SK-N-MC (cell line): ENCODE data around the gene PDZD7.

Experiments used
- DNase-seq: peaks from one replicate; pipeline ENCODE4 v3.0.0-alpha.2; 2011; ENCODE audit warnings: low read depth, low spot score
- H3K27ac ChIP-seq: fragments of 200-600 bp; sonication (generic); 2 replicates; pipeline ENCODE4 v1.5.1; 2016; ENCODE audit warnings: mixed run types
- H3K36me3 ChIP-seq: fragments of 200-600 bp; sonication (generic); 2 replicates; pipeline ENCODE4 v1.6.1; 2017; ENCODE audit warnings: antibody characterized with exemption, low read length, mixed read lengths; ENCODE audit not compliant: insufficient read depth
- H3K4me3 ChIP-seq: fragments of 200-600 bp; sonication (generic); 2 replicates; pipeline ENCODE4 v1.5.1; 2016
- H3K9ac ChIP-seq: fragments of 200-600 bp; sonication (generic); 2 replicates; pipeline ENCODE4 v1.8.0; 2017; ENCODE audit warnings: mixed run types, mixed read lengths; ENCODE audit not compliant: insufficient read length
- H3K9me3 ChIP-seq: fragments of 200-600 bp; sonication (generic); 2 replicates; pipeline ENCODE4 v1.6.1; 2017; ENCODE audit warnings: low read depth, mild to moderate bottlenecking, antibody characterized with exemption, low read length, moderate library complexity, mixed read lengths
- EZH2 ChIP-seq: fragments of 200-600 bp; sonication (generic); IDR thresholded peaks from one replicate; pipeline ENCODE4 v1.6.1; 2017; ENCODE audit warnings: antibody characterized with exemption
- FOXP2 ChIP-seq: optimal IDR thresholded peaks from 2 replicates; pipeline ENCODE3; 2011; ENCODE audit warnings: mild to moderate bottlenecking, moderate library complexity; ENCODE audit not compliant: insufficient read depth; ENCODE audit errors: extremely low read length, control extremely low read depth
- POLR2AphosphoS5 ChIP-seq: IDR thresholded peaks from 2 replicates; pipeline ENCODE4 v1.6.1; 2012; ENCODE audit warnings: mild to moderate bottlenecking, low read depth, low read length, borderline replicate concordance

PDZD7 gene

DNA sequence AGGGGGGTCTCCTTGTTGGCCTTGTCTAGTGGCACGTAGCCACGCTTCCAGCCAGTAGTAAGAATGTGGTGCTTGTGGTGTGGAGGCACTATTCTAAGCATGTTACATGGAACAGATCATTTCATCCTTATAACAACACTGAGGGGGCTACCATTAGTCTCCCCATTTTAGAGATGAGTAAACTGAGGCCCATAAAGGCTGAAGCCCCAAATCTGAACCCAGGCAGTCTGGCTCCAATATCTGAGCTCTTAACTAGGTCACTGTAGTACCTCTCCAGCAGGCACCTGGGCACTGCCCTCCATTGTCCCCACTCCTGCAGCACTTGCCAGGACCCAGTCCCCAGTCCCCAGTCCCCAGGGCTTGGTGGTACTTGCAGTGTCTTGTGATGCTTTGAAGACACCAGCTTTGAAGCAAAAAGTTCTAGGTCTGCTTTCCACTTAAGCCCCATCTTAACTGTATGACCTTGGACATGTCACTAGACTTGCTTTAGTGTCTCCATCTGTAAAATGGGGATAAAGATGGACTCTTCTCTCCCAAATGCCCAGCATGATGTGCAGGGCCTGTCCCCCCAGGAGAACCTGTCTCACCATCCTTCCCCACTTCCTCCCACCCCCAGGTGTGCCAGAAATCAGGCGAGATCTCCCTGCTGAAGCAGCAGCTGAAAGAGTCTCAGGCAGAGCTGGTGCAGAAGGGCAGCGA, 24.9 kb downstream of the PDZD7 start:
- H3K27ac ChIP-seq, result no peak overlapping the region
- no peak overlapping the region for H3K9ac ChIP-seq
- H3K4me3 ChIP-seq, result no peak overlapping the region
- peaks cover 6% of the 10 kb centered on the region; the same call in 1 of the 2 replicates for H3K36me3 ChIP-seq
- no peak for DNase-seq
- TF ChIP-seq FOXP2 (no peak), POLR2AphosphoS5 (no peak)
- no peaks in the 10 kb centered on the region for H3K9me3 ChIP-seq

GRCh38 chr10:101005361-101005760, 25.6 kb downstream of the PDZD7 start:
- no peak overlapping the region for H3K9ac ChIP-seq
- no peak overlapping the region for H3K4me3 ChIP-seq
- H3K27ac ChIP-seq, result no peak overlapping the region
- no peak for TF ChIP-seq FOXP2
- TF ChIP-seq POLR2AphosphoS5, result no peak
- no peak for TF ChIP-seq EZH2
- no peak for DNase-seq
- peaks cover 6% of the 10 kb centered on the region; the same call in 1 of the 2 replicates for H3K36me3 ChIP-seq
- no peaks in the 10 kb centered on the region for H3K9me3 ChIP-seq

DNA sequence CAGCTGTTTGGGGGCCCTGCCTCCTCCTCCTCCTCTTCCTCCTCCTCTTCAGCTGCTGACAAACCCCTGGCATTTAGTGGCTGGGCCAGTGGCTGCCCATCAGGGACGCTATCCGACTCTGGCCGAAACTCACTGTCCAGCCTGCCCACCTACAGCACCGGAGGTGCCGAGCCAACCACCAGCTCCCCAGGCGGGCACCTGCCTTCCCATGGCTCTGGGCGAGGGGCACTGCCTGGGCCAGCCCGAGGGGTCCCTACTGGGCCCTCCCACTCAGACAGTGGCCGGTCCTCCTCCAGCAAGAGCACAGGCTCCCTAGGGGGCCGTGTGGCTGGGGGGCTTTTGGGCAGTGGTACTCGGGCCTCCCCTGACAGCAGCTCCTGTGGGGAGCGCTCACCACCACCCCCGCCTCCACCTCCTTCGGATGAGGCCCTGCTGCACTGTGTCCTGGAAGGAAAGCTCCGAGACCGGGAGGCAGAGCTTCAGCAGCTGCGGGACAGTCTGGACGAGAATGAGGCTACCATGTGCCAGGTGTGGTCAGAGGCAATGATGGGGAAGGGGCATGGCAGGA, 27.2 kb downstream of the PDZD7 start:
- peaks cover 6% of the 10 kb centered on the region; the same call in 1 of the 2 replicates for H3K36me3 ChIP-seq
- no peak overlapping the region for H3K9ac ChIP-seq
- H3K9me3 ChIP-seq, result no peaks in the 10 kb centered on the region
- no peak for DNase-seq
- TF ChIP-seq EZH2 (no peak), FOXP2 (no peak), POLR2AphosphoS5 (no peak)
- H3K27ac ChIP-seq, result no peak overlapping the region
- no peak overlapping the region for H3K4me3 ChIP-seq

DNA sequence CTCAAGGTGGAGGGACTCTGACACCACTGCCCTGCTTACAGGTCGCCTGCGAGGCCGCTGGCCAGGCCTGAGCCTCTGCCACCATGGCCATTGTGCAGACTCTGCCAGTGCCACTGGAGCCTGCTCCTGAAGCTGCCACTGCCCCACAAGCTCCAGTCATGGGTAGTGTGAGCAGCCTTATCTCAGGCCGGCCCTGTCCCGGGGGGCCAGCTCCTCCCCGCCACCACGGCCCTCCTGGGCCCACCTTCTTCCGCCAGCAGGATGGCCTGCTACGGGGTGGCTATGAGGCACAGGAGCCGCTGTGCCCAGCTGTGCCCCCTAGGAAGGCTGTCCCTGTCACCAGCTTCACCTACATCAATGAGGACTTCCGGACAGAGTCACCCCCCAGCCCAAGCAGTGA, 28.5 kb downstream of the PDZD7 start:
- Histone ChIP-seq H3K9ac (no peak overlapping the region), H3K27ac (no peak overlapping the region), H3K36me3 (peaks cover 6% of the 10 kb centered on the region; the same call in 1 of the 2 replicates), H3K9me3 (no peaks in the 10 kb centered on the region), H3K4me3 (no peak overlapping the region)
- TF ChIP-seq FOXP2 (no peak), POLR2AphosphoS5 (no peak), EZH2 (no peak)
- DNase-seq, result no peak

GRCh38 chr10:101001659-101002035, 29.3 kb downstream of the PDZD7 start:
- TF ChIP-seq EZH2, result no peak
- TF ChIP-seq FOXP2, result no peak
- no peak for TF ChIP-seq POLR2AphosphoS5
- no peak overlapping the region for H3K4me3 ChIP-seq
- no peak for DNase-seq
- H3K27ac ChIP-seq, result no peak overlapping the region
- H3K9me3 ChIP-seq, result no peaks in the 10 kb centered on the region
- H3K36me3 ChIP-seq, result peaks cover 6% of the 10 kb centered on the region; the same call in 1 of the 2 replicates
- H3K9ac ChIP-seq, result no peak overlapping the region

- peak overlapping the region; percentile 86 for H3K9ac ChIP-seq
- H3K36me3 ChIP-seq, result peaks cover 6% of the 10 kb centered on the region; the same call in 1 of the 2 replicates
- H3K27ac ChIP-seq, result no peak overlapping the region
- TF ChIP-seq FOXP2 (no peak), EZH2 (no peak), POLR2AphosphoS5 (no peak)
- H3K4me3 ChIP-seq, result peak overlapping the region; percentile 77
- DNase-seq, result no peak
- H3K9me3 ChIP-seq, result no peaks in the 10 kb centered on the region
These were observed 29.8 kb downstream of the PDZD7 start for GRCh38 chr10:101000915-101001658.

GRCh38 chr10:101000127-101000914, 30.6 kb downstream of the PDZD7 start:
- DNase-seq, result no peak
- Histone ChIP-seq H3K36me3 (peaks cover 6% of the 10 kb centered on the region; the same call in 1 of the 2 replicates), H3K9ac (peak overlapping the region; percentile 86), H3K4me3 (peak overlapping the region; percentile 77), H3K9me3 (no peaks in the 10 kb centered on the region), H3K27ac (no peak overlapping the region)
- TF ChIP-seq EZH2 (no peak), FOXP2 (no peak), POLR2AphosphoS5 (no peak; the same call in 1 of the 2 replicates)

DNA sequence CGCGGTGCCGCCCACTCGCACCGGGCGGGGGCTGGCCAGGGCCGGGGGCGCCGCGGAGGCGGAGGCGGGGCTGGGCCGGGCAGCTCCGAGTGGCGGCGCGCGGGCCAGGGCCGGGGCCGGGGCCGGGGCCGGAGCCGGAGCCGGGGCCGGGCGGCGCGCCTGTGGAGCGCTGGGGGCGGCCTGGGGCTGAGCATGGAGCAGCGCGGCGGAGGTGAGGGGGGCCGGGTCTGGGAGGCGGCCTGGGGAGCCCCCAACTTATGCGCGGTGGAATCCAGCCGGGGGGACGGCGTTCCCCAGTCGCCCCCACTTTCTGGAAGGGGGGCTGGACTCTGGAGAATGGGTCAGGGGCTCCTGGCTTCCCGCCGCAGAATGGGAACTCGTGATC, 31.2 kb downstream of the PDZD7 start, which contains the start of gene LZTS2:
LZTS2 (plus strand) TSS at position 67 of the 385 bp plus-strand sequence. CDS start 2,731 bp downstream, outside the sequence.
- H3K9me3 ChIP-seq, result no peaks in the 10 kb centered on the region
- peaks cover 6% of the 10 kb centered on the region; the same call in 1 of the 2 replicates for H3K36me3 ChIP-seq
- peak within 1 kb of the TSS; percentile 87 for H3K9ac ChIP-seq
- no peak for DNase-seq
- no peak for TF ChIP-seq EZH2
- no peak for TF ChIP-seq FOXP2
- TF ChIP-seq POLR2AphosphoS5, result no peak; the same call in 1 of the 2 replicates
- H3K27ac ChIP-seq, result peak within 1 kb of the TSS; percentile 78
- peak within 1 kb of the TSS; percentile 81 for H3K4me3 ChIP-seq
